Spleen (tissue), 11 donors: ENCODE results near the gene ROBO1. TPM values are rescaled to one million over a fixed set of nuclear protein-coding genes. Genes with fewer than 3 reads are reported as not detected.

Source experiments
- DNase-seq: peaks from one replicate; pipeline ENCODE4 v3.0.0-alpha.2; 2020
- H3K27ac ChIP-seq, 8 donors: fragments of 200-600 bp; sonication (generic) in 7 of 8; 1 replicate in 4 of 8; 2 replicates in 4 of 8; pipeline versions ENCODE4 v1.5.0 to v1.8.0; 2016 to 2021; ENCODE audit warnings: inconsistent platforms in 4 of 8, mild to moderate bottlenecking in 4 of 8, moderate library complexity in 1 of 8
- H3K27me3 ChIP-seq, 7 donors: fragments of 200-600 bp; sonication (generic) in 6 of 7; replicated peaks in 1 of 7; 1 replicate in 4 of 7; 2 replicates in 3 of 7; pipeline versions ENCODE4 v1.5.0 to v1.8.0; 2016 to 2021; ENCODE audit warnings: inconsistent platforms in 3 of 7, mild to moderate bottlenecking in 1 of 7
- H3K36me3 ChIP-seq, 6 donors: fragments of 200-600 bp; sonication (generic) in 5 of 6; 1 replicate in 4 of 6; 2 replicates in 2 of 6; pipeline versions ENCODE4 v1.5.0 to v1.8.0; 2016 to 2021; ENCODE audit warnings: inconsistent platforms in 2 of 6
- H3K4me1 ChIP-seq, 6 donors: fragments of 200-600 bp; sonication (generic) in 5 of 6; 1 replicate in 3 of 6; 2 replicates in 3 of 6; pipeline versions ENCODE4 v1.5.0 to v1.8.0; 2016 to 2021; ENCODE audit warnings: inconsistent platforms in 3 of 6
- H3K4me3 ChIP-seq, 8 donors: fragments of 200-600 bp; sonication (generic) in 7 of 8; 1 replicate in 4 of 8; 2 replicates in 4 of 8; pipeline versions ENCODE4 v1.5.0 to v1.8.0; 2016 to 2021; ENCODE audit warnings: inconsistent platforms in 4 of 8, mild to moderate bottlenecking in 4 of 8, moderate library complexity in 2 of 8
- H3K9me3 ChIP-seq, 8 donors: fragments of 200-600 bp; sonication (generic) in 7 of 8; 1 replicate in 4 of 8; 2 replicates in 4 of 8; pipeline versions ENCODE4 v1.5.0 to v1.8.0; 2016 to 2021; ENCODE audit warnings: inconsistent platforms in 4 of 8
- CTCF ChIP-seq, 11 experiments: fragments of 200-600 bp in 7 of 11; fragments of 450-650 bp in 4 of 11; sonication (generic) in 4 of 11; IDR thresholded peaks in 8 of 11; conservative IDR thresholded peaks in 3 of 11; 1 replicate in 7 of 11; 2 replicates in 4 of 11; pipeline versions ENCODE4 v1.4.0 to v1.8.0; 2016 to 2021; ENCODE audit warnings: antibody characterized with exemption in 11 of 11, inconsistent platforms in 4 of 11, mild to moderate bottlenecking in 1 of 11
- POLR2A ChIP-seq, 3 donors: fragments of 450-650 bp; IDR thresholded peaks; one replicate each; pipeline ENCODE4 v1.5.1; 2017; ENCODE audit warnings: antibody characterized with exemption in 3 of 3, mild to moderate bottlenecking in 1 of 3
- POLR2AphosphoS5 ChIP-seq, 3 donors: sonication (generic); formaldehyde crosslinking; IDR thresholded peaks; one replicate each; pipeline ENCODE4 v1.5.1; 2017; ENCODE audit warnings: antibody characterized with exemption in 3 of 3
- WGBS, 5 donors: extraction: QIAGEN DNeasy Blood & Tissue Kit in 3 of 5; methylation state at CpG; one replicate each; pipeline versions ENCODE4 v1.1.5 to v1.1.7; 2013 to 2018; 5-methylcytosine and 5-hydroxymethylcytosine counted together
- intact Hi-C: fragments of 100-400 bp; cut with DNase I; formaldehyde crosslinking; loops from one replicate; pipeline ENCODE4 v1.15.0; 2023; ENCODE audit warnings: low total_unique reads
- polyA plus RNA-seq, 3 donors: library from polyadenylated mRNA; stranded (reverse); fragments of 200-250 nt; gene quantifications; one replicate each; pipeline ENCODE4 v1.2.1, GENCODE V29; 2013
- total RNA-seq, 7 donors: library from RNA; depleted of rRNA in 3 of 7; stranded (reverse); fragments of >200 nt in 3 of 7; fragmentation: NEBNext Ultra II Directional in 4 of 7; extraction: Animal tissue kit (Norgen Biotek cat#: 25700) in 4 of 7; gene quantifications; one replicate each; pipeline versions ENCODE4 v1.1.0 to v1.2.1, GENCODE V29; 2016 to 2021
- donor health status: healthy with polysubstance abuse.
- donor health status: DM: no; HTN: no; CAD: no; lungs with moderate emphysema.
- donor health status: DM: no; HTN: no; CAD: no.
- donor health status: Bipolar disorder and iron deficiency.
- donor health status: healthy.
- donor health status: DM: no; HTN: no; CAD: no.
- donor health status: DM: yes; HTN: yes; CAD: no.

The ROBO1 gene
- total and polyA plus RNA-seq, 10 donors: 3.4 to 37.3 (median 26.0) TPM

- Histone ChIP-seq H3K27me3 (no peaks in the 10 kb centered on the region), H3K36me3 (no peaks in the 10 kb centered on the region), H3K27ac (no peak overlapping the region), H3K4me3 (no peak overlapping the region), H3K4me1 (peaks cover 0 to 3% (median 0%) of the 10 kb centered on the region in 6 donors), H3K9me3 (peaks cover 0 to 6% (median 0%) of the 10 kb centered on the region in 8 donors)
- no peak for TF ChIP-seq POLR2A (IDR thresholded peaks at IDR 0.05)
- TF ChIP-seq POLR2AphosphoS5 (IDR thresholded peaks at IDR 0.05): no peak
- TF ChIP-seq CTCF (IDR thresholded peaks at IDR 0.05 in 8 of 11, conservative IDR thresholded peaks at IDR 0.05 in 3 of 11): no peak
- DNase-seq: no peak
- intact Hi-C loops: no loop called here
Measured at GRCh38 chr3:78798266-78798832, 969.4 kb downstream of the ROBO1 start.

GRCh38 chr3:78794431-78794830, 973.4 kb downstream of the ROBO1 start:
- no peaks in the 10 kb centered on the region for H3K9me3 ChIP-seq
- no peak for DNase-seq
- H3K27me3 ChIP-seq: no peaks in the 10 kb centered on the region
- WGBS, 5 donors: 81 to 97% (median 87%) methylated on average over 1 of the region's 1 CpG
- intact Hi-C loops: no loop called here
- no peaks in the 10 kb centered on the region for H3K36me3 ChIP-seq
- no peaks in the 10 kb centered on the region for H3K4me1 ChIP-seq
- TF ChIP-seq POLR2AphosphoS5 (IDR thresholded peaks at IDR 0.05) (no peak), CTCF (IDR thresholded peaks at IDR 0.05 in 8 of 11, conservative IDR thresholded peaks at IDR 0.05 in 3 of 11) (no peak), POLR2A (IDR thresholded peaks at IDR 0.05) (no peak)
- no peak overlapping the region for H3K27ac ChIP-seq
- H3K4me3 ChIP-seq: no peak overlapping the region

GRCh38 chr3:78792733-78793132, 975.1 kb downstream of the ROBO1 start:
- no peaks in the 10 kb centered on the region for H3K27me3 ChIP-seq
- no peaks in the 10 kb centered on the region for H3K36me3 ChIP-seq
- WGBS, 5 donors: 75 to 86% (median 81%) methylated on average over 1 of the region's 1 CpG
- H3K4me1 ChIP-seq: no peaks in the 10 kb centered on the region
- H3K9me3 ChIP-seq: peaks cover 0 to 4% (median 0%) of the 10 kb centered on the region in 8 donors
- no peak overlapping the region for H3K27ac ChIP-seq
- TF ChIP-seq CTCF (IDR thresholded peaks at IDR 0.05 in 8 of 11, conservative IDR thresholded peaks at IDR 0.05 in 3 of 11): no peak
- no peak for TF ChIP-seq POLR2AphosphoS5 (IDR thresholded peaks at IDR 0.05)
- TF ChIP-seq POLR2A (IDR thresholded peaks at IDR 0.05): no peak
- no peak for DNase-seq
- intact Hi-C loops: no loop called here
- H3K4me3 ChIP-seq: no peak overlapping the region

- Histone ChIP-seq H3K4me1 (no peaks in the 10 kb centered on the region), H3K36me3 (no peaks in the 10 kb centered on the region), H3K27me3 (no peaks in the 10 kb centered on the region), H3K9me3 (peaks cover 0 to 7% (median 0%) of the 10 kb centered on the region in 8 donors), H3K27ac (no peak overlapping the region), H3K4me3 (no peak overlapping the region)
- DNase-seq: no peak
- TF ChIP-seq POLR2A (IDR thresholded peaks at IDR 0.05): no peak
- TF ChIP-seq POLR2AphosphoS5 (IDR thresholded peaks at IDR 0.05): no peak
- TF ChIP-seq CTCF (IDR thresholded peaks at IDR 0.05 in 8 of 11, conservative IDR thresholded peaks at IDR 0.05 in 3 of 11): no peak
- WGBS, 5 donors: 76 to 93% (median 81%) methylated on average over 1 of the region's 1 CpG
- intact Hi-C loops: no loop called here
Measured at GRCh38 chr3:78792212-78792611, 975.6 kb downstream of the ROBO1 start.
